ENCODE results near the gene TPM4. TPM values are rescaled to one million over a fixed set of nuclear protein-coding genes. Genes with fewer than 3 reads are reported as not detected.

The TPM4 gene
- total RNA-seq, 4 donors from 2014 or later, result 293 to 486 (median 418) TPM

DNA sequence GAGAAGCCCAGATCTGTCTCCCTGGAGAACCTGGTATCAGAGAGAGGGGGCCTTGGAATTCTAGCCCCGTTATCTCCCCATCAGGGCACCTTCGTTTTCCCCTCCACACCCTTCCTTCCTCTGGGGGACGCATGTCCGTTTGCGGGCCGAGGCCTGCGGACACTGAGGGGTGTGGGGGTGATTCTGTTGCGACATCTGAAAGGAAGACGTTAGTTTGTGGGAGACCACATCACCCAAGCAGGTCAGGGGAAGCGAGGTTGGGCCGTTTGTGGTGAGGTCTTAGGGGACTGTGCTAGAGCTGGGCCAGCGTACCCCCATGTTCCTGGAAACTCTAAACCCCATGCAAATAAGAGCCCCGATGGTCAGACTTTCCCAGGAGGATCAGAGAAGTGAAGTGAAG is 63.5 kb downstream of the TPM4 start:
- TF ChIP-seq CTCF (IDR thresholded peaks at IDR 0.05), result no peak
- ATAC-seq (ENCODE audit: low FRiP score) (no peak), DNase-seq (ENCODE audit: low spot score) (no peak)

DNA sequence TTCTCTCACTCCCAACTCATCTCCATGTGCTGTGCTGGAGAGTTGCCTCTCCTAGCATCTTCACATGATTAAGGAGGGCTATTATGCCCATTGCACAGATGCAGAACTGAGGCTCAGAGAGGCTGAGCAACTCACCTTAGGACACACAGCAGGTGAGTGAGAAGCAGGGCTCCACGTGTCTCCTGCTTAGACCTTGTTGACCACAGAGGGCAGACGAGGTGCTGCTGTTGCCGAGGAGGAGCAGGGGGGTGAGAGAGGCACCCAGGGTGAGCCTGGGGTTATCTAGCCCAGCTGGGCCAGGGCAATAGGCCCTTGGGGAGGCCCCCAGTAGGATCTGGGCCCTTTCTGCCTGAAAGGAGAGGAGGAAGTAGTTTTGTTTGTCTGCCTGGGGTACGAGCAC is 64.7 kb downstream of the TPM4 start:
- ATAC-seq (ENCODE audit: low FRiP score) (no peak), DNase-seq (ENCODE audit: low spot score) (no peak)
- no peak for TF ChIP-seq CTCF (IDR thresholded peaks at IDR 0.05)

GRCh38 chr19:16142032-16142580 is 65.8 kb downstream of the TPM4 start:
- DNase-seq (ENCODE audit: low spot score), result no peak
- no peak for TF ChIP-seq CTCF (IDR thresholded peaks at IDR 0.05)

DNA sequence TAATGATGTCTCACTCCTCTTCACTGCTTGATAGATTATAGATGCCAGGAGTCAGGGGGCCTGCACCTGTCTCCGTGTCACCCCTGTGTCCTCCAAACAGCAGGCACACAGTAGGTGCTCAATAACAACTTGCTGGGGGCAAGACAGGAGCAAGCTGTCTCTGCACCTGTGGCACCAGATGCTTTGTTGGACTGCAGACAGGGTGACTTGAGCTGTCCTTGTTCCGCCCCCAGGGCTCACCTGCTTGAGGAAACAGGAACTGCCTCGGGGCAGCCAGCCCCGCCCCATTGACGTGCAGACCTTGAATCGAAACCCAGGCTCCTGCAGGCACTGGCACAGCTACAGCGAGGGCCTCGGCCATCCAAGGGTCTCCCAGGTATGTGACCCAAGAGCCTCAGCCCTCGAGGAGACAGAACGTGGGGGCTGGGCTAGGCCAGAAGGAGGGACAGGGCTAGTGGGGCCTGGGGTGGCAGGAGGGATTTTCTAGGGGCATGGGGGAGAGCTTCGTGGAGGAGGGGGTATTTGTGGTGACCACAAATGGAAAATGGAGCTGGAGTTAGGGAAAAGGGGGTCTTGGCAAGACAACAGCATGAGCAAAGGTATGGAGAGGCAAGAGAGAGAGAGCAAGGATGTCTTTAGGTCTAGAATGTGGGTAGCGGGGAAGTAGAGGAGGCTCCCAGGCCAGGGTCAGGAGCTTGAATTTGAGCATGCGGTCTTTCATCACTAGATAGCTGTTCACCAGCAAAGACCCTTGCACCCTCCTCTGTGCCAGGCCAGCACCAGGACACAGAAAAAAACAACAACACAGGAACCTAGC is 67.3 kb downstream of the TPM4 start, which contains the start of gene HSH2D:
Gene HSH2D, plus strand, starts transcription at position 287 of the 817 bp plus-strand sequence. CDS start 5,066 bp downstream, outside the sequence.
- no peak for DNase-seq (ENCODE audit: low spot score)

More at GRCh38 chr19:16142032-16142580, 65.8 kb downstream of the TPM4 start:
- no peak for ATAC-seq (ENCODE audit: low FRiP score)

GRCh38 chr19:16144216-16144581 is 67.9 kb downstream of the TPM4 start:
- TF ChIP-seq CTCF (IDR thresholded peaks at IDR 0.05), result no peak
- no peak for DNase-seq (ENCODE audit: low spot score)
- ATAC-seq (ENCODE audit: low FRiP score), result no peak

More for the DNA sequence above, 67.3 kb downstream of the TPM4 start, which contains the start of gene HSH2D:
- no peak for TF ChIP-seq CTCF (IDR thresholded peaks at IDR 0.05)
- no peak for ATAC-seq (ENCODE audit: low FRiP score)

DNA sequence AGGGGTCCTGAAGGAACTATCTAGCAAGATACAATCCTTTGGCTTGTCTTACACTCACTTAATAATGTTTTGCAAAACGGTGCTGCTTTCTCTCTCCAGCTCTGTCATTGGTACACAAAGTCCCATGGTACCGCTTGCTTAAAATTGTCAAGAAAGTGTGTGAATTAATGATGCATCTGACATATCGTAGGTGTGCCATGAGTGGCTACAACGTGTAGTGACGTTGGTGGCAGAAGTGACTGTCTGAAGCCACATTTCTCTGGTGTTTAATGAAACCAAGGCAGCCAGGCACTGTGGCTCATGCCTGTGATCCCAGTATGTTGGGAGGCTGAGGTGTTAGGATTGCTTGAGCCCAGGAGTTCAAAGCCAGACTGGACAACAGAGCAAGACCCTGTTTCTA is 69.8 kb downstream of the TPM4 start:
- TF ChIP-seq CTCF (IDR thresholded peaks at IDR 0.05), result no peak
- DNase-seq (ENCODE audit: low spot score) (no peak), ATAC-seq (ENCODE audit: low FRiP score) (no peak)

All from omental fat pad (tissue), 4 donors.